ENCODE data around the gene EVA1C. TPM values are rescaled to one million over a fixed set of nuclear protein-coding genes. Genes with fewer than 3 reads are reported as not detected.
A peak's percentile ranks its signal among the peaks of the same experiment; 100 is the strongest.
"Not testable (repeated sequence)": the region's sequence is repeated elsewhere in the genome, so short reads cannot be mapped to it uniquely, and the experiment has no call there.

EVA1C gene
- total RNA-seq, 3 donors from 2014 or later = 13.7 to 27.8 (median 15.3) TPM

DNA sequence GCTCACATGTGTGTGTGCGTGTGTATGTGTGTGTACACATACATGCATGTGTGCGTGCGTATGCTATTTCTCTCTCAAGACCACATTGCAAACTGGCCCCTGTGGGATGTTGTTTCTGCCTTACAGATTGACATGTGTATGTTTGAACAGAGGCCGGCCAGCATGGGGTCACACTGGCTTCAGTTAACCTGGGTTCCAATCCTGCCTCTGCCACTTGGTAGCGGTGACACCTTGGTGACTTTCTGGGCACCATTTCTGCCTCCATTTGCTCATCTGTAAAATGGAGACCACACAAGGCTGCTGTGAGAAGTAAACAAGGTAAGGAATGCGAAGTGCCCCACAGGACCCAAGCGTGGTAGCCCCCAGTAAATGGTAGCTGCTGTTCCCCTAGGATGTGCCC, 121.1 kb downstream of the EVA1C start:
- DNase-seq (no peak), ATAC-seq (no peak)
- intact Hi-C loops (cut with DNase I, micrococcal nuclease) = no loop called here
- TF ChIP-seq, protein P1, sequence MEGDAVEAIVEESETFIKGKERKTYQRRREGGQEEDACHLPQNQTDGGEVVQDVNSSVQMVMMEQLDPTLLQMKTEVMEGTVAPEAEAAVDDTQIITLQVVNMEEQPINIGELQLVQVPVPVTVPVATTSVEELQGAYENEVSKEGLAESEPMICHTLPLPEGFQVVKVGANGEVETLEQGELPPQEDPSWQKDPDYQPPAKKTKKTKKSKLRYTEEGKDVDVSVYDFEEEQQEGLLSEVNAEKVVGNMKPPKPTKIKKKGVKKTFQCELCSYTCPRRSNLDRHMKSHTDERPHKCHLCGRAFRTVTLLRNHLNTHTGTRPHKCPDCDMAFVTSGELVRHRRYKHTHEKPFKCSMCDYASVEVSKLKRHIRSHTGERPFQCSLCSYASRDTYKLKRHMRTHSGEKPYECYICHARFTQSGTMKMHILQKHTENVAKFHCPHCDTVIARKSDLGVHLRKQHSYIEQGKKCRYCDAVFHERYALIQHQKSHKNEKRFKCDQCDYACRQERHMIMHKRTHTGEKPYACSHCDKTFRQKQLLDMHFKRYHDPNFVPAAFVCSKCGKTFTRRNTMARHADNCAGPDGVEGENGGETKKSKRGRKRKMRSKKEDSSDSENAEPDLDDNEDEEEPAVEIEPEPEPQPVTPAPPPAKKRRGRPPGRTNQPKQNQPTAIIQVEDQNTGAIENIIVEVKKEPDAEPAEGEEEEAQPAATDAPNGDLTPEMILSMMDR (IDR thresholded peaks at IDR 0.05) = no peak
- Histone ChIP-seq H3K9me3 (no peaks in the 10 kb centered on the region), H3K36me3 (ENCODE audit: low read depth) (no peaks in the 10 kb centered on the region), H3K4me3 (no peak overlapping the region), H3K4me1 (ENCODE audit: low read depth) (no peaks in the 10 kb centered on the region)

DNA sequence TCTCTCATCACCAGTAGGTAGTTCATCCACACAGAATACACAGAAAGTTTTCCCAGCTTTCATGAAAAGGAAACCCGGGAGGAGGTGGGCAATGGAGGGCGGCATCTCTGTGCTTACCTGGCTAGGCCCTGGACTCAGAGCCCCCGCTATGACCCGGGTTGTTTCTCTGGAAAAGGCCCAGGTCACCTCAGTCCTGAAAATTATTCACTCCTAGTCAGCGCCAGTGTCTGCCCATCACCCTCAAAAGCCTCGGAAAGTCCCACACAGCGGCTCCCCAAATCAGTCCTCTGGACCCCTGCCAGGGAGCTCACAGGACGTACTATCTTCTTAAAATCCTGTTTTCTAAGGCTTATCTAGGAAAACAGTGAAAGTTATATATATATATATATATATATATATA, 121.6 kb downstream of the EVA1C start:
- DNase-seq = no peak
- no peak for ATAC-seq
- Histone ChIP-seq H3K9me3 (no peaks in the 10 kb centered on the region), H3K36me3 (ENCODE audit: low read depth) (no peaks in the 10 kb centered on the region), H3K4me3 (no peak overlapping the region), H3K4me1 (ENCODE audit: low read depth) (no peaks in the 10 kb centered on the region)
- TF ChIP-seq, protein P1 (IDR thresholded peaks at IDR 0.05) = no peak
- intact Hi-C loops (cut with DNase I, micrococcal nuclease) = no loop called here

DNA sequence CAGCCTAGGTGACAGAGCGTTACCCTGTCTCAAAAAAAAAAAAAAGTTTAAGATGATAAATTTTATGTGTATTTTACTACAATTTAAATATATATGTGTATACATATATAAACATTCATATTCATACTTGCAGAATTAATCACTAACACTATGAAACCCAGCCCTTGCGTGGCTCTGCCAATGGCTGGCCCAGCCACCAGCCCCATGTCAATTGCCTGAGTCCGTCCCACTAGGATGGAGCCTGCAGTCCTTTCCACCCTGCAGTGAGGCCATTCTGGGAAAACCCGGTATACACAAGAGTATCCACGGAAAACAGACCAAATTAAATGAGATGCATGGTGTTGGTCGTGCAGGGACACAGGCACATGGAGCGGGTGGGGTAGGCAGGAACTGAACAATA, 123.1 kb downstream of the EVA1C start:
- Histone ChIP-seq H3K9me3 (no peaks in the 10 kb centered on the region), H3K36me3 (ENCODE audit: low read depth) (no peaks in the 10 kb centered on the region), H3K4me1 (ENCODE audit: low read depth) (no peaks in the 10 kb centered on the region), H3K4me3 (no peak overlapping the region)
- DNase-seq (no peak), ATAC-seq (no peak)
- intact Hi-C loops (cut with DNase I, micrococcal nuclease) = no loop called here
- TF ChIP-seq, protein P1 (IDR thresholded peaks at IDR 0.05) = no peak

DNA sequence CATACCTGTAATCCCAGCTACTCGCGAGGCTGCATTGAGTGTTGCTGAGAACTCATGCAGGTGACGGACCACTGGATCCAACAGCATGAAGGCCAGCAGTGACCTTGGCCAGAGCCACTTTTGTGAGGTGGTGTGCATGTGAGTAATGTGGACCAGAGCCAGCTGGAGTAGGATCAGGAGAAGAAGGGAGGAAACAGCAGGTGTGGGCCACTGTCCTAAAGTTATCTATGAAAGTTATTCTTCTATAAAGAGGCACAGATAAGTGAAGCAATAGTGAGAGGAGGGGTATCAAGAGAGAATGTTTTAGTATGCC, 125.0 kb downstream of the EVA1C start:
- ATAC-seq (no peak), DNase-seq (no peak)
- intact Hi-C loops (cut with DNase I, micrococcal nuclease) = no loop called here
- Histone ChIP-seq H3K4me1 (ENCODE audit: low read depth) (no peaks in the 10 kb centered on the region), H3K4me3 (no peak overlapping the region), H3K9me3 (no peaks in the 10 kb centered on the region), H3K36me3 (ENCODE audit: low read depth) (no peaks in the 10 kb centered on the region)
- TF ChIP-seq, protein P1 (IDR thresholded peaks at IDR 0.05) = no peak

DNA sequence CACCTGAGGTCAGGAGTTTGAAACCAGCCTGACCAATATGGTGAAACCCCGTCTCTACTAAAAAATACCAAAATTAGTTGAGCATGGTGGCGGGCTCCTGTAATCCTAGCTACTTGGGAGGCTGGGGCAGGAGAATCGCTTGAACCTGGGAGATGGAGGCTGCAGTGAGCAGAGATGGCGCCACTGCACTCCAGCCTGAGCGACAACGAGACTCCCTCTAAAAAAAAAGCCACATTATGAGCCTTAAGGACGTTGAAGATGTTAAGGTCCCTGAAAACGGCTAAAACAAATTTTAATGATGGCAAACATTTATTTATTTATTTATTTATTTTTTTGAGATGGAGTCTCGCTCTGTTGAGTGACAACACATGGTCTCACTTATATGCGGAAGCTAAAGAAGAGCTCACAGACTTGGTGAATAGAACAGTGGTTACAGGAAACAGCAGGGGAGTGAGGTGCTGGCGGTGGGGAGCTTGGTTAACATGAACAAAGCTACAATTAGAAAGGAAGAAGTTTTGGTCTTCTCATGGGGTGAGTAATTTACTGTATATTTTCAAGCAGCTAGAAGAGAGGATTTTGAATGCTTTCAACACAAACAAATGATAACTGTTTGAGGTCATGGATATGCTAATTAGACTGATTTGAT, 125.8 kb downstream of the EVA1C start:
- TF ChIP-seq, protein P1 (IDR thresholded peaks at IDR 0.05) = no peak
- intact Hi-C loops (cut with DNase I, micrococcal nuclease) = no loop called here
- DNase-seq (no peak), ATAC-seq (peak; percentile 32)
- Histone ChIP-seq H3K4me3 (no peak overlapping the region), H3K4me1 (ENCODE audit: low read depth) (no peaks in the 10 kb centered on the region), H3K9me3 (no peaks in the 10 kb centered on the region), H3K36me3 (ENCODE audit: low read depth) (no peaks in the 10 kb centered on the region)

DNA sequence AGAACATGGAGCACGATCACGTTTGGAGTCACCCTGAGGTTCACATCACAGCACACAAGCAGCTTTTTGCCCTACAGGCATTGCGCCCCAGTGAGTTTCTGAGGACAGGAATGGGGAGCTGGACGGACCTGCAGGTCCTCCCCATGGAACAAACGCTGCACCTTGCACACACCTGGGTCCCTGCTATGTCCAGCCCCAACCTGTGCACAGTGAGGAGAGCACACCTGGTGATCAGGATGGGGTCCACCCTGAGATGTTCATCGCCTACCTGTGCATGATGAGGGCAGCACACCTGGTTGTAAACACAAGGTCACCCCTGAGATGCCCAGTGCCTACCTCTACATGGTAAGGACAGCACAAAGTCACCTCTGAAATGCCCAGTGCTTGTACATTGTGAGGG, 126.9 kb downstream of the EVA1C start:
- Histone ChIP-seq H3K36me3 (ENCODE audit: low read depth) (no peaks in the 10 kb centered on the region), H3K4me1 (ENCODE audit: low read depth) (no peaks in the 10 kb centered on the region), H3K4me3 (no peak overlapping the region), H3K9me3 (no peaks in the 10 kb centered on the region)
- intact Hi-C loops (cut with DNase I, micrococcal nuclease) = no loop called here
- ATAC-seq (no peak), DNase-seq (no peak)
- TF ChIP-seq, protein P1 (IDR thresholded peaks at IDR 0.05) = no peak

DNA sequence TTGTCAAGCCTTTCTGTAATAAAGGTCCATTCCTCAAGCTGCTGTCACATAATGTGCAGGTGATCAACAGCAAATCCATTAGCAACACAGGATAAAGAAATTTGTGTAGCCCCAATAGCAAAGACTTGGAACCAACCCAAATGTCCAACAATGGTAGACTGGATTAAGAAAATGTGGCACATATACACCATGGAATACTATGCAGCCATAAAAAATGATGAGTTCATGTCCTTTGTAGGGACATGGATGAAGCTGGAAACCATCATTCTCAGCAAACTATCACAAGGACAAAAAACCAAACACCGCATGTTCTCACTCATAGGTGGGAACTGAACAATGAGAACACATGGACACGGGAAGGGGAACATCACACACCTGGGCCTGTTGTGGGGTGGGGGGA, 130.6 kb downstream of the EVA1C start:
- H3K4me3 ChIP-seq; ATAC-seq; H3K4me1 ChIP-seq (ENCODE audit: low read depth); DNase-seq; H3K9me3 ChIP-seq; H3K36me3 ChIP-seq (ENCODE audit: low read depth); intact Hi-C loops (cut with DNase I, micrococcal nuclease): not testable (repeated sequence)

All from mucosa of descending colon (tissue), 3 donors.